Heart left ventricle (tissue), 13 donors: ENCODE data around the gene OSBPL7.

Source experiments
- POLR2A ChIP-seq, 2 donors: fragments of 450-650 bp; IDR thresholded peaks; one replicate each; pipeline ENCODE4 v1.6.1; 2017; ENCODE audit warnings: antibody characterized with exemption in 2 of 2, mild to moderate bottlenecking in 2 of 2, moderate library complexity in 2 of 2
- TF ChIP-seq, protein P1 (sequence below), 12 donors: fragments of 200-600 bp; sonication (generic) in 4 of 12; IDR thresholded peaks; one replicate each; pipeline versions ENCODE4 v1.5.0 to v1.8.0; 2018 to 2022; ENCODE audit warnings: antibody characterized with exemption in 12 of 12, mild to moderate bottlenecking in 5 of 12
- donor health status: ischemic (EF 13 %, LVEDD 7.1; RV severe dilation, severe dysfunction).
- donor health status: DM: no; HTN: yes; CAD: no.
- donor health status: DM: no; HTN: no; CAD: no.
- donor health status: ischemic (EF 25% LVEDD 6.9; RV normal size, moderate dysfunction).
- donor health status: ischemic (EF 25% LVEDD 5.7; RV mildly dilated, moderate dysfunction).
- donor health status: ischemic (EF 35%, LVEDD 5.7; RV mildly dilated, moderate dysfunction).
- donor health status: nonischemic (EF 11% LVEDD 7.7; RV severe dilation, severe dysfunction).
- donor health status: DM: yes; HTN: yes; CAD: no.
- donor health status: PGD.
- donor health status: ischemic (EF 29% LVEDD 5.4; RV normal size, mild dysfunction).
- donor health status: nonischemic (EF 23%, LVEDD 6.1; RV moderate dilation, normal function).

GRCh38 chr17:47856830-47857229, 35.2 kb upstream of the OSBPL7 start:
- TF ChIP-seq, protein P1, sequence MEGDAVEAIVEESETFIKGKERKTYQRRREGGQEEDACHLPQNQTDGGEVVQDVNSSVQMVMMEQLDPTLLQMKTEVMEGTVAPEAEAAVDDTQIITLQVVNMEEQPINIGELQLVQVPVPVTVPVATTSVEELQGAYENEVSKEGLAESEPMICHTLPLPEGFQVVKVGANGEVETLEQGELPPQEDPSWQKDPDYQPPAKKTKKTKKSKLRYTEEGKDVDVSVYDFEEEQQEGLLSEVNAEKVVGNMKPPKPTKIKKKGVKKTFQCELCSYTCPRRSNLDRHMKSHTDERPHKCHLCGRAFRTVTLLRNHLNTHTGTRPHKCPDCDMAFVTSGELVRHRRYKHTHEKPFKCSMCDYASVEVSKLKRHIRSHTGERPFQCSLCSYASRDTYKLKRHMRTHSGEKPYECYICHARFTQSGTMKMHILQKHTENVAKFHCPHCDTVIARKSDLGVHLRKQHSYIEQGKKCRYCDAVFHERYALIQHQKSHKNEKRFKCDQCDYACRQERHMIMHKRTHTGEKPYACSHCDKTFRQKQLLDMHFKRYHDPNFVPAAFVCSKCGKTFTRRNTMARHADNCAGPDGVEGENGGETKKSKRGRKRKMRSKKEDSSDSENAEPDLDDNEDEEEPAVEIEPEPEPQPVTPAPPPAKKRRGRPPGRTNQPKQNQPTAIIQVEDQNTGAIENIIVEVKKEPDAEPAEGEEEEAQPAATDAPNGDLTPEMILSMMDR (IDR thresholded peaks at IDR 0.05), result no peak
- no peak for TF ChIP-seq POLR2A (IDR thresholded peaks at IDR 0.05)
